CD14-positive monocyte (primary cell): ENCODE results near the gene PARP15. TPM values are rescaled to one million over a fixed set of nuclear protein-coding genes. Genes with fewer than 3 reads are reported as not detected.

Experiments
- DNase-seq, 3 donors: peaks; one replicate each; pipeline ENCODE4 v3.0.0-alpha.2; 2011 to 2022
- H2AFZ ChIP-seq: 2 replicates; pipeline ENCODE4 v1.6.0; 2012; ENCODE audit warnings: mild to moderate bottlenecking, low read depth, low read length, inconsistent platforms; ENCODE audit not compliant: insufficient read depth, poor library complexity, severe bottlenecking
- H3K27ac ChIP-seq, 2 donors: 1 replicate in 1 of 2; 2 replicates in 1 of 2; pipeline ENCODE4 v1.5.1; 2012 to 2013; ENCODE audit warnings: low read length in 2 of 2, control low read depth in 1 of 2, inconsistent platforms in 1 of 2, low read depth in 1 of 2, mild to moderate bottlenecking in 1 of 2
- H3K27me3 ChIP-seq, 2 donors: one replicate each; pipeline versions ENCODE4 v1.6.0 to v1.6.1; 2011 to 2013; ENCODE audit warnings: low read length in 2 of 2; ENCODE audit not compliant: control insufficient read depth in 2 of 2, insufficient read depth in 2 of 2
- H3K36me3 ChIP-seq, 2 donors: replicated peaks in 1 of 2; 1 replicate in 1 of 2; 2 replicates in 1 of 2; pipeline versions ENCODE4 v1.5.1 to v1.6.1; 2012 to 2013; ENCODE audit warnings: low read length in 2 of 2, control low read depth in 1 of 2, inconsistent platforms in 1 of 2, mild to moderate bottlenecking in 1 of 2; ENCODE audit not compliant: insufficient read depth in 2 of 2, control insufficient read depth in 1 of 2
- H3K4me1 ChIP-seq, 2 donors: 1 replicate in 1 of 2; 2 replicates in 1 of 2; pipeline versions ENCODE4 v1.5.1 to v1.6.1; 2012 to 2013; ENCODE audit warnings: low read length in 2 of 2, control low read depth in 1 of 2, inconsistent platforms in 1 of 2, mild to moderate bottlenecking in 1 of 2, moderate library complexity in 1 of 2; ENCODE audit not compliant: insufficient read depth in 2 of 2, control insufficient read depth in 1 of 2
- H3K4me2 ChIP-seq: replicated peaks from 2 replicates; pipeline ENCODE3; 2012; ENCODE audit warnings: low read length, moderate library complexity, mild to moderate bottlenecking; ENCODE audit not compliant: poor library complexity, severe bottlenecking; ENCODE audit errors: extremely low read depth
- H3K4me3 ChIP-seq, 3 experiments: fragments of 200-600 bp in 1 of 3; sonication (generic) in 1 of 3; replicated peaks in 1 of 3; 1 replicate in 2 of 3; 2 replicates in 1 of 3; pipeline ENCODE4 v1.5.1; 2011 to 2013; ENCODE audit warnings: low read length in 3 of 3, mild to moderate bottlenecking in 3 of 3, control low read depth in 2 of 3, low read depth in 2 of 3, inconsistent platforms in 1 of 3, moderate library complexity in 1 of 3
- H3K79me2 ChIP-seq: 2 replicates; pipeline ENCODE4 v1.6.0; 2012; ENCODE audit warnings: mild to moderate bottlenecking, control low read depth, inconsistent platforms, low read length, moderate library complexity; ENCODE audit not compliant: insufficient read depth
- H3K9ac ChIP-seq: 2 replicates; pipeline ENCODE4 v1.6.0; 2017; ENCODE audit warnings: low read length, mild to moderate bottlenecking; ENCODE audit not compliant: insufficient read depth, poor library complexity, severe bottlenecking
- H3K9me3 ChIP-seq, 2 donors: replicated peaks in 1 of 2; 1 replicate in 1 of 2; 2 replicates in 1 of 2; pipeline versions ENCODE4 v1.5.1 to v1.6.1; 2012 to 2013; ENCODE audit warnings: low read length in 2 of 2, control low read depth in 1 of 2; ENCODE audit not compliant: control insufficient read depth in 1 of 2, insufficient read depth in 1 of 2
- H4K20me1 ChIP-seq: 2 replicates; pipeline ENCODE4 v1.6.0; 2012; ENCODE audit warnings: mild to moderate bottlenecking, low read length, control low read depth, moderate library complexity; ENCODE audit not compliant: insufficient read depth
- H3K27ac Mint-ChIP-seq, 7 donors: one replicate each; pipeline ENCODE4 v1.8.0; 2020; ENCODE audit warnings: mild to moderate bottlenecking in 7 of 7, mixed read lengths in 7 of 7, moderate library complexity in 6 of 7, inconsistent platforms in 2 of 7
- H3K27me3 Mint-ChIP-seq, 3 donors: one replicate each; pipeline ENCODE4 v1.8.0; 2021 to 2022; ENCODE audit warnings: low read depth in 3 of 3, mild to moderate bottlenecking in 3 of 3, mixed read lengths in 3 of 3, moderate library complexity in 3 of 3, inconsistent platforms in 1 of 3
- H3K36me3 Mint-ChIP-seq, 2 donors: one replicate each; pipeline ENCODE4 v1.8.0; 2020; ENCODE audit warnings: mixed read lengths in 2 of 2, inconsistent platforms in 1 of 2, mild to moderate bottlenecking in 1 of 2
- H3K4me1 Mint-ChIP-seq: one replicate; pipeline ENCODE4 v1.8.0; 2020; ENCODE audit warnings: mild to moderate bottlenecking, mixed read lengths
- H3K4me3 Mint-ChIP-seq, 2 donors: one replicate each; pipeline ENCODE4 v1.8.0; 2020; ENCODE audit warnings: mild to moderate bottlenecking in 2 of 2, mixed read lengths in 2 of 2, moderate library complexity in 1 of 2
- H3K9me3 Mint-ChIP-seq, 7 donors: one replicate each; pipeline ENCODE4 v1.8.0; 2020 to 2022; ENCODE audit warnings: mixed read lengths in 7 of 7, mild to moderate bottlenecking in 6 of 7, moderate library complexity in 6 of 7, inconsistent platforms in 2 of 7
- CTCF ChIP-seq: fragments of 200-600 bp; IDR thresholded peaks from one replicate; pipeline ENCODE4 v1.8.0; 2022; ENCODE audit warnings: antibody characterized with exemption, mild to moderate bottlenecking
- WGBS: methylation state at CpG from one replicate; pipeline ENCODE4 v1.1.5; 2013; ENCODE audit warnings: missing lambda C conversion rate; ENCODE audit not compliant: insufficient coverage; 5-methylcytosine and 5-hydroxymethylcytosine counted together
- intact Hi-C, 2 donors: fragments of 100-400 bp; cut with micrococcal nuclease; formaldehyde crosslinking; loops; one replicate each; pipeline versions ENCODE4 v1.15.0 to v1.15.1; 2023
- polyA plus RNA-seq, 3 donors: library from polyadenylated mRNA; depleted of rRNA in 1 of 3; unstranded in 2 of 3; stranded (reverse) in 1 of 3; fragments of 300-500 nt in 2 of 3; fragments of >200 nt in 1 of 3; fragmentation: Illumina TruSeq in 2 of 3; gene quantifications; 1 replicate in 2 of 3; 2 replicates in 1 of 3; pipeline ENCODE4 v1.2.3, GENCODE V29; 2012 to 2021

Gene PARP15
- polyA plus RNA-seq, 3 donors, result 0.23 to 4.4 (median 0.28) TPM

DNA sequence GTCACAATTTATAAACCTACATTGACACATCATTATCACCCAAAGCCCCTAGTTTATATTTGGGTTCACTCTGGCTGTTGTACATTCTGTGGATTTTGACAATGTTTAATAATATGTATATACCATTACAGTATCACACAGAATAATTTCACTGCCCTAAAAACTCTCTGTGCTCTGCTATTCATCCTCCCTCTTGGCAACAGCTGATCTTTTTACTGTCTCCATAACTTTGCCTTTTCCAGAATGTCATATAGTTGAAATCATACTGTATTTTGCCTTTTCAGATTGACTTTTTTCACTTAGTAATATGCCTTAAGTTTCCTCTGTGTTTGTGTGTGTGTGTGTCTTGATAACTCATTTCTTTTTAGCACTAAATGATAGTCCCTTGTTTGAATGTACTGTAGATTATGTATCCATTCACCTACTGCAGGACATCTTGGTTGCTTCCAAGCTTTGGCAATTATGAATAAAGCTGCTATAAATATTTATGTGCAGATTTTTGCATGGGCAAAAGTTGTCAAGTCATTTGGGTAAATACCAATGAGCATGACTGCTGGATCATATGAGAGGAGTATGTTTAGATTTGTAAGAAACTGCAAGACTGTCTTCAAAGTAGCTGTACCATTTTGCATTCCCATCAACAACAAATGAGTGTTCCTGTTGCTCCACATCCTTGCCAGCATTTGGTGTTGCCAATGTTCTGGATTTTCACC is 9.5 kb downstream of the PARP15 start:
- Histone ChIP-seq H3K9ac (no peak overlapping the region), H3K9me3 (peaks cover 9 to 10% of the 10 kb centered on the region in 2 donors), H3K4me1 (peaks cover 3 to 9% of the 10 kb centered on the region in 2 donors), H3K27me3 (no peaks in the 10 kb centered on the region), H3K36me3 (no peaks in the 10 kb centered on the region), H2AFZ (no peak overlapping the region), H4K20me1 (no peaks in the 10 kb centered on the region), H3K79me2 (no peaks in the 10 kb centered on the region), H3K4me3 (no peak overlapping the region), H3K4me2 (no peak overlapping the region), H3K27ac (no peak overlapping the region)
- no peak overlapping the region for H3K4me3 Mint-ChIP-seq
- intact Hi-C loops, result no loop called here
- DNase-seq, result no peak
- H3K36me3 Mint-ChIP-seq, result peaks cover 2 to 3% of the 10 kb centered on the region in 2 donors
- no peak overlapping the region for H3K27ac Mint-ChIP-seq
- peaks cover 8 to 22% (median 18%) of the 10 kb centered on the region in 7 donors for H3K9me3 Mint-ChIP-seq
- H3K27me3 Mint-ChIP-seq, result peaks cover 0 to 2% (median 0%) of the 10 kb centered on the region in 3 donors
- no peak for TF ChIP-seq CTCF
- H3K4me1 Mint-ChIP-seq, result peaks cover 26% of the 10 kb centered on the region

- no peak overlapping the region for H3K27ac ChIP-seq
- Mint-ChIP-seq H3K27ac (no peak overlapping the region), H3K4me3 (no peak overlapping the region), H3K36me3 (peaks cover 2 to 3% of the 10 kb centered on the region in 2 donors), H3K27me3 (peaks cover 0 to 2% (median 0%) of the 10 kb centered on the region in 3 donors), H3K9me3 (peaks cover 3 to 17% (median 12%) of the 10 kb centered on the region in 7 donors), H3K4me1 (peaks cover 26% of the 10 kb centered on the region)
- H3K79me2 ChIP-seq, result no peaks in the 10 kb centered on the region
- no peaks in the 10 kb centered on the region for H3K27me3 ChIP-seq
- no peaks in the 10 kb centered on the region for H3K36me3 ChIP-seq
- H2AFZ ChIP-seq, result no peak overlapping the region
- DNase-seq, result no peak
- H4K20me1 ChIP-seq, result no peaks in the 10 kb centered on the region
- H3K4me3 ChIP-seq, result no peak overlapping the region
- WGBS, result no CpG with 5 or more reads among the region's 2 CpGs
- intact Hi-C loops, result no loop called here
- peaks cover 3 to 9% of the 10 kb centered on the region in 2 donors for H3K4me1 ChIP-seq
- H3K4me2 ChIP-seq, result no peak overlapping the region
- H3K9me3 ChIP-seq, result peaks cover 3 to 5% of the 10 kb centered on the region in 2 donors
- no peak overlapping the region for H3K9ac ChIP-seq
- TF ChIP-seq CTCF, result no peak
Measured at GRCh38 chr3:122587572-122587971, 10.1 kb downstream of the PARP15 start.
